GM21526 (cell line): ENCODE measurements around the gene HOXC10.

Experiments
- ATAC-seq: cut with Tn5 transposase; IDR thresholded peaks from one replicate; pipeline ENCODE4 v1.9.1; 2021; ENCODE audit warnings: moderate library complexity; ENCODE audit not compliant: unreplicated experiment, low FRiP score

HOXC10 gene

GRCh38 chr12:53988541-53989226 is 3.7 kb downstream of the HOXC10 start:
- ATAC-seq = no peak

- no peak for ATAC-seq
These were observed 4.5 kb downstream of the HOXC10 start for GRCh38 chr12:53989227-53990113.

DNA sequence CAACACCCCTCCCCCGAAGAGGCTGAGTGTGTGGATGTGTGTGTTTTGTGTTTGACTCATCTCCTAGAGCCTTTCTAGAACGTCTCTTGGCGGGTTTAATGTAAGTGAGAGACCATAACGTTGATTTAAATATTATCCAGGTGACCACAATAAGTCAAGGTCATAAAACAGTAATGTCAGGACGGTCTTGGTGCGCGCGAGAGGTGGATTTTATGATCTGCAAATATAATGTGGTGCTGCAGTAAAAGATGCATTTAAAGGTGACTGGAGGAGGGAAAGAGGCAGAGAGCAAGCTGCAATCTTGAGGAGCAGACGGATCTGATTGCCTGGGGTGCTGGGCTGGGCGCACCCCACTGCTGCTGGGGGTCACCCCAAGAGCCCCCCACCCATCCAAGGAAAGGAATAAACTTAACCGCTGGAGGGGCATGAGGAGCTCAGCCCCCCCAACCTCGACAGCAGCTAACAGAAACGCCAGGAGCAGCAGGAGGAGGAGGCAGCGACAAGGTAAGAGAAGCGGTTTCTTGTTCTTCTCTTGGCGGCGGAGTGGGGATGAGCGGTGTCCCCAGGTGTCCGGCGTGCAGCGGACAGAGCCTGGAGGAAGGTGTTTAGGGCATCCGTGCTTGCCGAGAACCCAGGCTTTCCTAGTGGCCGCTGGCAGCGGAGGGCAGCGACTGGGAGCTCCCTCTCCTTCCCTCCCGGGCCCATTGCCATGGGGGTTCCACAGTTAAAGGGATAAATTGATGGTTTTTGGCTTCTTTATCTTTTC is 5.5 kb downstream of the HOXC10 start:
- ATAC-seq = no peak

DNA sequence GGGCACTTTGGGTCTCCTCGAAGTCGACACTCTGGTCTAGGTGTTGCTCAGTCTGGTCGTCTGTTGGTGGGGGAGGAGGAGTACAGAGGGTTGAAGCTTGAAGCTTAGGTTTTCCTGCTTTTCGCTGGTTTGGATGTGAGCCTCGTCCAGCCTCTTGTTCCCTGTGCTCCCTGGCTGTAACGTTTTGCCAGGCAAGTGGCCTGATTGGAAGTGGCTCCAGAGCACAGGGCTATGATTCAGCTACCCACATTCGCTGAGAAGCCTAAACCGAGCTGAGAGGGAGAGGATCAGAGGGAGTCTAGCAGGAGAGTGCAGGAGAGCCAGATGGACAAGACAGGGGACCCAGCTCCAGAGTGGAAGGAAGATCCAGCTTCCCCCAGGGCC is 6.1 kb downstream of the HOXC10 start:
- no peak for ATAC-seq

DNA sequence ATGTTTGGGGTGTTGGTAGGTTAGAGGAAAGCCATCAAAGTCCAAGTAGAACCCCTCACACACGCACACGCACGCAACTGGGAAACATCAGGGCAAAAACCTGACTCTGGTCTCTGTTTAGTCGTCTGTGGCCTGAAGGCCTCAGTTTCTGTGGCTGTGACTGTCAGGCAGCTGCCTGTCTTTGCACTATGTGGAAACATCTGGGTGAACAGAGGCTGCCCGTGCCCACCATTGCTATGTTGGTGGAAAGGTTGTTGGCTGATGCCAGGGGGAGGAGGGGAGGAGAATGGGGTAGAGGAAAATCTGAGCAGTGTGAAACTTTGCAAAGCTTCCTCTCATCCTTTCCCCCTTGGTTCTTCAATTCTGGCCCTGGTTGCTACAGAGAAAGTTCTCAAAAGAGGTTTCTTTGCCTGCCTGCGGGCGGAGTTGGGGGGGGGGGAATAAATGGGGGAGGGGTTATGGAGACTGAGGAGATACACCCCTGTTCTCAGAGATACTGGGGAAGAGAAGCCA is 7.5 kb downstream of the HOXC10 start:
- ATAC-seq = no peak

DNA sequence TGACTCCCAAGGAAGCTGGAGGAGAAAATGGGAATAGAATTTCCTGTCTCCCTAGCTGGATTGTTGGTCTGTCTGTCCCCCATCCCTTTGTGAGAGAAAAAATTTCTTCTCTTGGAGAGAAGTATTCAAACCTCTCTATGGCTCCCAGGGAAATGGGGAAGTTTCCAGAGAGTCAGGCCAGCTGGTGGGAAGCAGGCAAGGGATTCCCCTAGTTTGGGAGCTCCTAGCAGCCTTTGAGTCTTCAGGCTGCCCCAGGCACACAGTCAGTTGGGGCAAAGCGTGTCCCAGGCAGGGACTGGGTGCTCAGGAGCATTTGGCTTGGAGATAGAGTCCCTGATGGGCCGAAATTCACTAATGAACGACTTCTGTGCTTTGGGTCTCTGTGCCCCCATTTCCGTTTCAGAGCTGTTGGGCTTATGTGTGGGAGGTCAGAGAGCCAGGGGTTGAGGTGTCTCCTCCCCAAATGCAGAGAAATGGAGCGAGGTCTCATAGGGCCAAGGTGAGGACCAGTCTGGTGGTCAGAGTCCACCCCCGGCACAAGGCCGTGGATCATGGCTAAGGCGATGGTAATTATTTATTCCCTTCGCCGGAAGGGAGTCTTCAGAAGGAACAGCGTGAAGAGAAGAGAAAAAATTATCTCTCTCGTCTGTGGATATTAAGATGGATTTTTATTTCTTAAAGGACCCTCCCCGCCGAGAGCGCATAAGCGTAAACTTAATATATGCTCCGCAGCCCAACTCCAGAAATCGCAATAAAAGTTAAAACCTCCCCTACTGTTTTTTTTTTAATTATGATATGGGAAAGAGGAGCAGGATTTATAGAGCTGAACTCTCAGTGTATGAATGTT is 8.4 kb downstream of the HOXC10 start:
- ATAC-seq = no peak

GRCh38 chr12:53994009-53994263 is 9.0 kb downstream of the HOXC10 start:
- ATAC-seq = no peak

DNA sequence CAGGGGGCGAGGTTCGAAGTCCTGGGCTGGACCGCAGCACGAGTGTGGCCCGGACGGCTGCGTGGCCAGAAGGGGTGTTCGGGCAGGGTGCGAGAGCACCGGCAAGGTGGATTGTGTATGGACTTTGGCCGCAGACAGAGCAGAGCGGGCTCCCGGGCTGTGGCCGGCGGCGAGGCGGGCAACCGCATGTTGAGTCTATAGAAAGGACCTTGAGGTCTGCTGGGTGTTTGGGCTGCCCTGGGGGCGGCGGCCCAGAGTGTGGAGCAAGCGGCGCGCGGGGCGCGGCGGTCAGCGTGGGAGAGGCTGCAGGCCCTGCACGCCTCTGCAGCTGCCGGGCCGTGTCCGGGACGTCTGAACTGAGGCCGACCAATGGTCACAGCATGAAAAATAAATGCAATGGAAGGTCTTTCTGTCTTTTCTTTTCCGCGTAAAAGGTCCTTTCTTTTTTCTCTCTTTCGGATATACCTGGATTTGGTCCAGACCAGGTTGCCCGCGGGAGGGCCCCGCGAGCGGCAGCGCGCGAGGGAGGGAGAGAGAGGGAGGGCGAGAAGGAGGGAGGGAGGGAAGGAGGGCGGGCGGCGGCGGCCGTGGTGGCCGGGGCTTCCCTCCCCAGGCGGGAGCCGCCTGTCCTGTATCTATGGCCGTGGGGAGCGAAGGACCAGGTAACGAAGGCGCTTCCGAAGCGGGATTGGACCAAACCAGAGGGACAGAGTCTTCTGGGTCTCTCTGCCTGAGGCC is 9.5 kb downstream of the HOXC10 start:
- ATAC-seq = no peak

DNA sequence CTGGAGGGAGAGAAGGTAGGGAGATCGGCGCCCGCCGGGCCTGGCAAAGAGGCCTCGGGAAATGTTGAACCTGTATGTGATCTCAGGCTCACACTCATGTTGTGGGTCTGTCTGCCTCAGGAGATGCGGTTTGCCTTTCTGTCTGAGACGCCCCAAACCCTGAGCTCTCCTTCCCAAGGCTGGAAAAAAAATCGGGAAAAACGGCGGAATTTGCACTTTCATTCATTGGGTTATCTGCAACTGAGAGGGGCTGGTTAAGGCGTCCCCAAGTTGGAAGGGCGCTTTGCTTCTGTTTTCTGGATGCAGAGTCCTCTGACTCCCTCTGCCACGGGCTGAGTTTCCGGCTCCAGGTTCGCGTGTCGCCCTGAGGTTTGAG is 10.0 kb downstream of the HOXC10 start:
- ATAC-seq = no peak

GRCh38 chr12:53995378-53996239 is 10.7 kb downstream of the HOXC10 start:
- ATAC-seq = no peak

GRCh38 chr12:53996240-53997203 is 11.6 kb downstream of the HOXC10 start:
- ATAC-seq = no peak

DNA sequence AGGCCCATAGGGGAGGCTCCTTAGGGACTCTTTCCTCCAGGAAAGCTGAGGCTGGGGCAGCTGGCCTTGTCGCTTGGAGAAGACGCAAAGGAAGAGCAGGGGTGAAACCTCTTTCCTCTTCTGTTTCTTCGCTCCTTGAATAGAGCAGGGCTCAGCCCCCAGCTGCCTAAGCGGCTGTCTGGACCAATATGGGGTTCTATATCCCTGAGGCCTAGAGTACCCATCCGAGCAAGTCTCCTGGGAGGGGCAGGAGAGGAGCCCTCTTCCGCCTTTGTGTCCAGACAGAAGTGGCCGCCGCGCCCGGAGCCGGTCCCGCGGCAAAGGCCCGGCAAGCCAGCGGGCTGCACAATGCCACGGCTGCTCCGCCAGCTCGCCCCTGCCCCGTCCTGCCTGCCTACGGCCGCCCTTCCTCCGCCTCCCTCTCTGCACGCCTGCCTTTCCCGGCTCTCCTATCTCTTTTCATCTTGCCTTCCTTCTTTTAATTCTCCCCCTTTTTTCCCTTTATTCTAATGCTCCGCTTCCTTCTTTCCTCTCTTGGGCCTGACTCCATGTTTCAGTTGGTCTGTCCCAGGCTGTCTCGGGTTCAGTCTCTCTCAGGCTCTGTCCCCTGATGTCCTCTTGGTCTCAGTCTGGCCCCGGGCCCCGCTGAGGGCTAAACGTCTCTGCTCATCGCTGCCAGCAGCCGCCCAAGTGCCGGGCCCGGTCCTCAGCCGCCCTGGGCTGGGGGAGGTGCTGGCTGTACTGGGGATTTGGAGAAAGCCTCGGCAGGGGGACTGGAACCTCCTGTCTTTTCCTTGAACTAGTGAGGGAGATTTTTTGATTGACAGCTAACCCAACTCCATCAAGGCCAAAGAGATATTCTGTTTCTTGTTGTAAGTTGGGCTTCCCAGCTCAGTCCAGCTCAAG is 12.5 kb downstream of the HOXC10 start:
- no peak for ATAC-seq

- ATAC-seq = no peak
These were observed 13.4 kb downstream of the HOXC10 start for GRCh38 chr12:53998110-53998899.

DNA sequence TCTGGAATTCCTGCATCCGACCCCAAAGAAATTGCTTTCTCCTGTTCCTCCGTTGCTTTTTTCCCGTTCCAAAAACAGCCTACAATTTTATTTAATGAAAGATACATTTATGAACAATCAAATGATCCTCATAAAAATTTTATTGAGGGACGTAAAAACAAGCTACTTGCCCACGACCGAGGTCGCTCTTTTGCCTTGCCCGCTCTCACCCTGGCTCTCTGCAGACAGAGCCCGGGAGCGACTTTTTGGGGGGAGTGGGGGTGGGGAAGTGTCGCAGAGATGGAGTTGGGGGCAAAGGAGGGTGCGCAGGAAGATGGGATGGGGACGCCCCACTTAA is 13.9 kb downstream of the HOXC10 start:
- ATAC-seq = no peak

DNA sequence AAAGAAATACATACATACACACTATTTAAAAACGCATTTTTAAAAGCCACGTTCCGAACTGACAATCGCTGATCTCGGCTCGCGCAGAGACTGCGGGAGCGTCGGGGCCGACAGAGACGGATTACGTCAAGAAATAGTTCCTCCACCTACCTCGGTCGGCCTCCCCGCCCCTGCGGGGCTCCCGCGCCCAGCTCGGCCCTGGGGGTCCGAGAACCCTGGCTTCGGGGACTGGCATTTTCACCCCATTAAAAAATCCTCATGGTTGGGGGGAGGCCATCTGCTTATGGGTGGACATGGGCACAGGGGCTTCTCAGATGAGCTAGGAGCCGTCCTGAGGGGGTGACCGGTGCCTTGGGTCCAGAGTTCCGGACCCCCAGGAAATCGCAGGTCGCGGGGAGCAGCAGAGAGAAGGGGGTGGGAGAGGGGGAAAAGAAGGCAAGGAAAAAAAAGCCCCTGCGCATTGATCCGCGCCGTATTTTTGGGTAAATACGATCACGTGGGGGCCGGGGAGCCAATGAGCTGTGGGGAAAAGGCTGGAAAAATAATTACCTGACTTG is 14.7 kb downstream of the HOXC10 start:
- ATAC-seq = no peak
